Type B pancreatic cell (in vitro differentiated cells): ENCODE data around the gene TRIM66. TPM values are rescaled to one million over a fixed set of nuclear protein-coding genes. Genes with fewer than 3 reads are reported as not detected.

Experiments used
- DNase-seq: peaks from one replicate; pipeline ENCODE4 v3.0.0; 2021; ENCODE audit warnings: mixed read lengths; ENCODE audit not compliant: unreplicated experiment; ENCODE audit errors: extremely low spot score
- H3K27ac Mint-ChIP-seq: 2 replicates; pipeline ENCODE4 v1.8.0; 2021; ENCODE audit warnings: mild to moderate bottlenecking, mixed read lengths
- H3K27me3 Mint-ChIP-seq: 2 replicates; pipeline ENCODE4 v1.8.0; 2021; ENCODE audit warnings: mixed read lengths
- H3K36me3 Mint-ChIP-seq: 2 replicates; pipeline ENCODE4 v1.8.0; 2021; ENCODE audit warnings: mixed read lengths
- H3K4me1 Mint-ChIP-seq: one replicate; pipeline ENCODE4 v1.8.0; 2021; ENCODE audit warnings: mixed read lengths; ENCODE audit not compliant: unreplicated experiment
- H3K4me3 Mint-ChIP-seq: 2 replicates; pipeline ENCODE4 v1.8.0; 2021; ENCODE audit warnings: mild to moderate bottlenecking, mixed read lengths
- H3K9me3 Mint-ChIP-seq: 2 replicates; pipeline ENCODE4 v1.8.0; 2021; ENCODE audit warnings: mixed read lengths
- CTCF ChIP-seq: fragments of 200-600 bp; sonication (generic); conservative IDR thresholded peaks from 2 replicates; pipeline ENCODE4 v1.5.0; 2021; ENCODE audit warnings: antibody characterized with exemption, mild to moderate bottlenecking
- total RNA-seq: library from RNA; stranded (reverse); gene quantifications from 2 replicates; pipeline ENCODE4 v1.2.1, GENCODE V29; 2021; ENCODE audit warnings: low replicate concordance

The TRIM66 gene
- total RNA-seq, 1 donor from 2014 or later: 5.9 TPM

- peaks cover 9% of the 10 kb centered on the region for H3K4me1 Mint-ChIP-seq
- no peaks in the 10 kb centered on the region for H3K27me3 Mint-ChIP-seq
- no peak for TF ChIP-seq CTCF
- H3K4me3 Mint-ChIP-seq: no peak overlapping the region
- H3K9me3 Mint-ChIP-seq: no peaks in the 10 kb centered on the region
- peaks cover 29% of the 10 kb centered on the region for H3K36me3 Mint-ChIP-seq
- no peak for DNase-seq
- H3K27ac Mint-ChIP-seq: peak overlapping the region; percentile 31
These were observed 17.4 kb upstream of the TRIM66 start for GRCh38 chr11:8699903-8700302.

- H3K36me3 Mint-ChIP-seq: peaks cover 33% of the 10 kb centered on the region
- no peak overlapping the region for H3K27ac Mint-ChIP-seq
- no peak for TF ChIP-seq CTCF
- H3K4me1 Mint-ChIP-seq: peaks cover 9% of the 10 kb centered on the region
- H3K9me3 Mint-ChIP-seq: no peaks in the 10 kb centered on the region
- H3K4me3 Mint-ChIP-seq: no peak overlapping the region
- H3K27me3 Mint-ChIP-seq: no peaks in the 10 kb centered on the region
- DNase-seq: no peak
These were observed 16.5 kb upstream of the TRIM66 start for GRCh38 chr11:8698917-8699441.

- no peak for TF ChIP-seq CTCF
- no peak overlapping the region for H3K4me3 Mint-ChIP-seq
- H3K27ac Mint-ChIP-seq: no peak overlapping the region
- peaks cover 39% of the 10 kb centered on the region for H3K36me3 Mint-ChIP-seq
- no peak for DNase-seq
- H3K4me1 Mint-ChIP-seq: peaks cover 9% of the 10 kb centered on the region
- no peaks in the 10 kb centered on the region for H3K27me3 Mint-ChIP-seq
- H3K9me3 Mint-ChIP-seq: no peaks in the 10 kb centered on the region
These were observed 15.9 kb upstream of the TRIM66 start for GRCh38 chr11:8698379-8698851.

- no peak for TF ChIP-seq CTCF
- no peak for DNase-seq
- peaks cover 45% of the 10 kb centered on the region for H3K36me3 Mint-ChIP-seq
- no peak overlapping the region for H3K4me3 Mint-ChIP-seq
- H3K9me3 Mint-ChIP-seq: no peaks in the 10 kb centered on the region
- no peaks in the 10 kb centered on the region for H3K27me3 Mint-ChIP-seq
- H3K4me1 Mint-ChIP-seq: peaks cover 9% of the 10 kb centered on the region
- H3K27ac Mint-ChIP-seq: no peak overlapping the region
These were observed 14.6 kb upstream of the TRIM66 start for GRCh38 chr11:8697054-8697453.

GRCh38 chr11:8694137-8694536 is 11.7 kb upstream of the TRIM66 start:
- TF ChIP-seq CTCF: no peak
- Mint-ChIP-seq H3K27ac (no peak overlapping the region), H3K9me3 (no peaks in the 10 kb centered on the region), H3K4me3 (no peak overlapping the region), H3K36me3 (peaks cover 39% of the 10 kb centered on the region), H3K27me3 (no peaks in the 10 kb centered on the region), H3K4me1 (peaks cover 17% of the 10 kb centered on the region)
- DNase-seq: no peak

GRCh38 chr11:8693555-8693954 is 11.1 kb upstream of the TRIM66 start:
- no peak for DNase-seq
- Mint-ChIP-seq H3K27ac (no peak overlapping the region), H3K9me3 (no peaks in the 10 kb centered on the region), H3K27me3 (no peaks in the 10 kb centered on the region), H3K36me3 (peaks cover 37% of the 10 kb centered on the region), H3K4me3 (no peak overlapping the region), H3K4me1 (peaks cover 16% of the 10 kb centered on the region)
- TF ChIP-seq CTCF: no peak
